ENCODE measurements around the gene ZNF853. TPM values are rescaled to one million over a fixed set of nuclear protein-coding genes. Genes with fewer than 3 reads are reported as not detected.
"Not testable (repeated sequence)": the region's sequence is repeated elsewhere in the genome, so short reads cannot be mapped to it uniquely, and the experiment has no call there.

The ZNF853 gene
- total RNA-seq, 2 donors from 2014 or later = 16.5 to 17.2 TPM

DNA sequence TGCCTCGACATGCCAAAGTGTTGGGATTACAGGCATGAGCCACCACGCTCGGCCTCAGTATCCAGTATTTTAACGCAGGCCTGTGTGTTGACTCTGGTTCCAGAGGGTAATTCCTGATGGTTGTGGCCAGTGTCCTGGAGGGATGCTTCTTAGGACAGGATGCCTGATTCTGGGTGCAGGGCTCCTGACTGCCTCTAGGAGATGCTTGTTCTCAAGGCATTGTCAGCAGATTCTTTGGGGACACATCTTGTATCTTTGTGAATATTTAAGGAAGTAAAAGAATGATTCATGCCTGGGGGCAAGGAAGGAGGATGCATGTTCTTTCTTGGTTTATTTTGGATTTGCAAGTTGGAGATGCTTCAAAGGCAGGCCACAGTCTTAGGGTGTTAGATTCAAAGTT, 36.0 kb upstream of the ZNF853 start:
- WGBS = 92% methylated on average over 4 of the region's 4 CpGs
- Histone ChIP-seq H3K27me3 (replicated peaks; ENCODE audit: insufficient read depth) (no peaks in the 10 kb centered on the region), H3K27ac (no peak overlapping the region), H3K4me1 (replicated peaks) (no peaks in the 10 kb centered on the region), H3K9me3 (no peaks in the 10 kb centered on the region), H3K4me3 (no peak overlapping the region), H3K36me3 (peaks cover 0 to 22% of the 10 kb centered on the region in 2 donors)
- no peak for DNase-seq (ENCODE audit: low spot score)
- no peak for TF ChIP-seq POLR2AphosphoS5 (IDR thresholded peaks at IDR 0.05)
- TF ChIP-seq POLR2A (IDR thresholded peaks at IDR 0.05) = no peak
- TF ChIP-seq, protein P1, sequence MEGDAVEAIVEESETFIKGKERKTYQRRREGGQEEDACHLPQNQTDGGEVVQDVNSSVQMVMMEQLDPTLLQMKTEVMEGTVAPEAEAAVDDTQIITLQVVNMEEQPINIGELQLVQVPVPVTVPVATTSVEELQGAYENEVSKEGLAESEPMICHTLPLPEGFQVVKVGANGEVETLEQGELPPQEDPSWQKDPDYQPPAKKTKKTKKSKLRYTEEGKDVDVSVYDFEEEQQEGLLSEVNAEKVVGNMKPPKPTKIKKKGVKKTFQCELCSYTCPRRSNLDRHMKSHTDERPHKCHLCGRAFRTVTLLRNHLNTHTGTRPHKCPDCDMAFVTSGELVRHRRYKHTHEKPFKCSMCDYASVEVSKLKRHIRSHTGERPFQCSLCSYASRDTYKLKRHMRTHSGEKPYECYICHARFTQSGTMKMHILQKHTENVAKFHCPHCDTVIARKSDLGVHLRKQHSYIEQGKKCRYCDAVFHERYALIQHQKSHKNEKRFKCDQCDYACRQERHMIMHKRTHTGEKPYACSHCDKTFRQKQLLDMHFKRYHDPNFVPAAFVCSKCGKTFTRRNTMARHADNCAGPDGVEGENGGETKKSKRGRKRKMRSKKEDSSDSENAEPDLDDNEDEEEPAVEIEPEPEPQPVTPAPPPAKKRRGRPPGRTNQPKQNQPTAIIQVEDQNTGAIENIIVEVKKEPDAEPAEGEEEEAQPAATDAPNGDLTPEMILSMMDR (IDR thresholded peaks at IDR 0.05) = no peak
- intact Hi-C loops (cut with DNase I) = no loop called here

DNA sequence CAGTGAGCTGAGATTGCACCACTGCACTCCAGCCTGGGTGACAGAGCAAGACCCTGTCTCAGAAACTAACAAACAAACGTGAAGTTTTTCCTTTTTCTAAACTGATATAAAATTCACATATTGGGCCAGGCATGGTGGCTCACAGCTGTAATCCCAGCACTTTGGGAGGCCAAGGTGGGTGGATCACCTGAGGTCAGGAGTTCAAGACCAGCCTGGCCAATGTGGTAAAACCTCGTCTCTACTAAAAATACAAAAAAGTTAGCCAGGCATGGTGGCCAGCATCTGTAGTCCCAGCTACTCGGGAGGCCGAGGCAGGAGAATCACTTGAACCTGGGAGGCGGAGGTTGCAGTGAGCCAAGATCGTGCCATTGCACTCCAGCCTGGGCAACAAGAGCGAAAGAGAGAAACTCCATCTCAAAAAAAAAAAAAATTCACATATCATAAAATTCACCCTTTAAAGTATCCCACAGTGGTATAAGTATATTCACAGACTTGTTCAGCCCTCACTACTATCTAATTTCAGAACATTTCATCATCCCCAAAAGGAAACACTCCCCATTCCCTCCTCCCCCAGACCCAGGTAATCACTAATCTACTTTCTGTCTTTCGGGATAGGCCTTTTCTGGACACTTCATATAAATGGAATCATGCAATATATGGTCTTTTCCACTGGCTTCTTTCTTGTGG, 29.5 kb upstream of the ZNF853 start:
- intact Hi-C loops (cut with DNase I); H3K4me1 ChIP-seq (replicated peaks); DNase-seq (ENCODE audit: low spot score); H3K4me3 ChIP-seq; H3K27ac ChIP-seq; H3K27me3 ChIP-seq (replicated peaks; ENCODE audit: insufficient read depth); H3K9me3 ChIP-seq: not testable (repeated sequence)
- WGBS = 95% methylated on average over 8 of the region's 8 CpGs
- peaks cover 0 to 37% of the 10 kb centered on the region in 2 donors for H3K36me3 ChIP-seq

DNA sequence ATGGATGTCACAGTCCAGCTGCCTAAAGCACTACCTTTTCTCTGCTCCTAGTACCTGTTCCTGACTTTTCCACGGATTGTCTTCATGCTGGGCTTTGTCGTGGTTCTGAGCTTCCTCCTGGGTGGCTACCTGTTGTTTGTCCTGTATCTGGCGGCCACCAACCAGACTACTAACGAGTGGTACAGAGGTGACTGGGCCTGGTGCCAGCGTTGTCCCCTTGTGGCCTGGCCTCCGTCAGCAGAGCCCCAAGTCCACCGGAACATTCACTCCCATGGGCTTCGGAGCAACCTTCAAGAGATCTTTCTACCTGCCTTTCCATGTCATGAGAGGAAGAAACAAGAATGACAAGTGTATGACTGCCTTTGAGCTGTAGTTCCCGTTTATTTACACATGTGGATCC, 26.8 kb upstream of the ZNF853 start:
- WGBS = 77% methylated on average over 9 of the region's 9 CpGs
- Histone ChIP-seq H3K4me3 (no peak overlapping the region), H3K36me3 (peaks cover 0 to 22% of the 10 kb centered on the region in 2 donors), H3K9me3 (no peaks in the 10 kb centered on the region), H3K27ac (peak overlapping the region in 1 of 2 donors; percentile 89), H3K27me3 (replicated peaks; ENCODE audit: insufficient read depth) (no peaks in the 10 kb centered on the region), H3K4me1 (replicated peaks) (peaks cover 5% of the 10 kb centered on the region)
- TF ChIP-seq, protein P1 (IDR thresholded peaks at IDR 0.05) = no peak
- TF ChIP-seq POLR2AphosphoS5 (IDR thresholded peaks at IDR 0.05) (peak; percentile 57), POLR2A (IDR thresholded peaks at IDR 0.05) (no peak)
- DNase-seq (ENCODE audit: low spot score) = no peak
- intact Hi-C loops (cut with DNase I) = no loop called here

DNA sequence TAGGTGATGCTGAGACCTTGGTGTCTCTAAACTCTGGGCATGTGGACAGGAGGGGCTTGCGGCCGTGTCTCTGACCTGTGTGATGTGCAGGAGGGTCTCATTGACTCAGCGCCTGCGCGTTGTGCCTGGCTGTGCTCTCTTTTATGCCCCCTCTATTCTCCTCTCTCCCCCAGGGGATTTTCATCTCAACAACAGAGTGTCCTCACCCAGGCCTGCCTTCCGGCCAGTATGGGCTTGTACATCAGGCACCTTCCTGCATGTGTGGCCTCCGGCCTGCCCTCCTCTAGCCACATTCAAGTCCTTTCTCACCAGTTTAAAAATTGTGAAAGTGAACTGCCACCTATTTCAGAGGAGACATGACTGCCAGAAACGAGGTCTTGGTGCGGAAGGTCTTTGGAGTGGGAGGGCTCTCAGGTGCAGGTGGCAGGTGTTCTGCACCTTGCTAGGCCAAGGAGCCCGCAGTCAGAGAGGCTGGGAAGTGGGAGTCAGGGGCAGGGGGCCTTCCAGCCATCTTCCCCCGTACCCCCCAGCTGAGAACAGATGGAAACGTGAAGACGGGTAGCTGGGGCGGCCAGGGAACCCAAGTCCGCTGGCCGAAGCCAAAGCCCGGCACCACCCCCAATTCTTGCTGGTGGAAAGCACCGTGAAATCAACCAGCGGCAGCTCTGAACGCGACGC, 26.1 kb upstream of the ZNF853 start:
- no peak for DNase-seq (ENCODE audit: low spot score)
- Histone ChIP-seq H3K27ac (peak overlapping the region; percentile 37 to 89), H3K4me3 (peak overlapping the region; percentile 69 to 90), H3K9me3 (no peaks in the 10 kb centered on the region), H3K36me3 (peaks cover 0 to 19% of the 10 kb centered on the region in 2 donors), H3K27me3 (replicated peaks; ENCODE audit: insufficient read depth) (no peaks in the 10 kb centered on the region), H3K4me1 (replicated peaks) (peaks cover 5% of the 10 kb centered on the region)
- intact Hi-C loops (cut with DNase I) = no loop called here
- TF ChIP-seq, protein P1 (IDR thresholded peaks at IDR 0.05) = no peak
- no peak for TF ChIP-seq POLR2AphosphoS5 (IDR thresholded peaks at IDR 0.05)
- TF ChIP-seq POLR2A (IDR thresholded peaks at IDR 0.05) = no peak
- WGBS = 39% methylated on average over 20 of the region's 22 CpGs

DNA sequence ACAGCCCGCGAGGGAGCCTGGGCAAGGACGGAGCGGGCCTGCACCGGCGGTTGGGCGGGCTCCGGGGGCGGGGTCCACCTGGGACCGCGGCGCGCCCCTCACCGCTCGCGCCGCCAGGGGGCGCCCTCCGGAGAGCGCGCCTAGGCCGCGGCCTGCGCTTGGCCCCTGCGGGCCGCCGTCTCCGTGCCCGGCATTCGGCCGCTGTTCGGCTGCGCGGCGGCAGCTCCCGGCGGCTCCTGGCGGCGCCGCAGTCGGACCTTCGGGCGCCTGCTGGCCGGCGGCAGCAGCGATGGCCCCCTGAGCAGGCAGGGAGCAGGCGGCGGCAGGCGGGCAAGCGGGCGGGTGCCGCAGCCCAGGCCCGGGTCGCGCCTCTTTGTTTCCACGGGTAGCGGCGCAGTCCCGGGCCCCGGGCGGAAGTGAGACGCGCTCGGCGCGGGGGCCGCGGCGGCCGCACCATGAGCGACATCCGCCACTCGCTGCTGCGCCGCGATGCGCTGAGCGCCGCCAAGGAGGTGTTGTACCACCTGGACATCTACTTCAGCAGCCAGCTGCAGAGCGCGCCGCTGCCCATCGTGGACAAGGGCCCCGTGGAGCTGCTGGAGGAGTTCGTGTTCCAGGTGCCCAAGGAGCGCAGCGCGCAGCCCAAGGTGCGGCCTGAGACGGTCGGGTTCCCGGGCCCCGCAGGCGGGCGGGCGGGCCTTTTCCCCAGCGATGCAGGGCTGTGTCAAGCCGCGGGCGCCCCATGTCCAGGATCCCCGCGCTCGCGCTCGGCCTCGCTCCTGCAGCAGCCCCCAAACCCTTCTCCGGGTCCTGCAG, 25.4 kb upstream of the ZNF853 start, which contains the start of gene INTS15:
Gene INTS15 (plus strand): TSS at position 193 of the 816 bp plus-strand sequence. CDS start 263 bp downstream, at position 456.
- TF ChIP-seq POLR2A (IDR thresholded peaks at IDR 0.05) = no peak
- TF ChIP-seq, protein P1 (IDR thresholded peaks at IDR 0.05) = peak; percentile 77 to 95 (median 92)
- Histone ChIP-seq H3K36me3 (peaks cover 0 to 13% of the 10 kb centered on the region in 2 donors), H3K4me3 (peak within 1 kb of the TSS; percentile 69 to 90), H3K27ac (peak within 1 kb of the TSS; percentile 66 to 89), H3K27me3 (replicated peaks; ENCODE audit: insufficient read depth) (no peaks in the 10 kb centered on the region), H3K9me3 (no peaks in the 10 kb centered on the region), H3K4me1 (replicated peaks) (peaks cover 5% of the 10 kb centered on the region)
- WGBS = 0% methylated on average over 41 of the region's 107 CpGs
- intact Hi-C loops (cut with DNase I) = no loop called here
- DNase-seq (ENCODE audit: low spot score) = peak; percentile 57

Data from prostate gland (tissue), 2 donors.